ENCODE data around the gene HEXB. TPM values are rescaled to one million over a fixed set of nuclear protein-coding genes. Genes with fewer than 3 reads are reported as not detected.

Gene HEXB
- total and polyA plus RNA-seq, 2 of the 13 experiments (the other 11 are each of a cell fraction or from before 2014, with no cell fraction given): 100 to 104 TPM

DNA sequence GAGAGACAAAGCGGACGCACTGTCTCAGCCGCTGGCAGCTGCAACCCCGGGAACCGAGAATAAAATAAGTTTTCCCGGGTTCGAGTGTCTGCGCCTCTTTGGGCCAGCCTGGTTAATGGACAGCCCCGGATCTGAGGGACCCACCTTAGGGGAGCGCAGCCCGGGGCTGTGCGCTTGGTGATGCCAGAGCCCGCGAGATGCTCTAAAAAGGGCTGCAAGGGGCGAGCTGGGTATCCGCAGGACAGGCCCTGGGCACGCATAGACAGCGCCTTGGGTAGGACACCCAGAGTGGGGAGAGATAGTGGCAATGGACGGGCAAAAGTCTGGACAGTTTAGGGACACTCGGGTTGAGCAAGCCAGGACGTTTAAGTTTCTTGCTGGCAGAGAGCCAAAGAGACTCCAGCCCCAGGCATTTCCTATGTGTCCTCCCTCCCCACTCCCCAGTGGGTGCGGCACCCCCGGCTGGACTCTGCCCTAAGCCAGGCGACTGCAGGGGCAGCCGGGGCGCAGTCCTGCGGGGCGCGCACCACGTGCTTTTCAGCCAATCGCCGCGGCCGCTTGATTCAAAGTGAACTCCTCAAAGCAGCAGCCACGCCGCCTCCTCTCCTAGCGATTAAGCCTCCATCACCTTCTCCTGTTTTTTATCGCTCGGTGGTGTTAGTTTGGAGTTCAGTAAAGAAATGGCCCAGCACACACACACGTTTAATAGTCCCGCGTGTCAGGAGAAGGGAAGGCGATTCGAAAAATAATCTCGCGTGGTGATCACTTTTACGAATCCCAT, 43.9 kb upstream of the HEXB start (continued):
- TF ChIP-seq, protein P1, sequence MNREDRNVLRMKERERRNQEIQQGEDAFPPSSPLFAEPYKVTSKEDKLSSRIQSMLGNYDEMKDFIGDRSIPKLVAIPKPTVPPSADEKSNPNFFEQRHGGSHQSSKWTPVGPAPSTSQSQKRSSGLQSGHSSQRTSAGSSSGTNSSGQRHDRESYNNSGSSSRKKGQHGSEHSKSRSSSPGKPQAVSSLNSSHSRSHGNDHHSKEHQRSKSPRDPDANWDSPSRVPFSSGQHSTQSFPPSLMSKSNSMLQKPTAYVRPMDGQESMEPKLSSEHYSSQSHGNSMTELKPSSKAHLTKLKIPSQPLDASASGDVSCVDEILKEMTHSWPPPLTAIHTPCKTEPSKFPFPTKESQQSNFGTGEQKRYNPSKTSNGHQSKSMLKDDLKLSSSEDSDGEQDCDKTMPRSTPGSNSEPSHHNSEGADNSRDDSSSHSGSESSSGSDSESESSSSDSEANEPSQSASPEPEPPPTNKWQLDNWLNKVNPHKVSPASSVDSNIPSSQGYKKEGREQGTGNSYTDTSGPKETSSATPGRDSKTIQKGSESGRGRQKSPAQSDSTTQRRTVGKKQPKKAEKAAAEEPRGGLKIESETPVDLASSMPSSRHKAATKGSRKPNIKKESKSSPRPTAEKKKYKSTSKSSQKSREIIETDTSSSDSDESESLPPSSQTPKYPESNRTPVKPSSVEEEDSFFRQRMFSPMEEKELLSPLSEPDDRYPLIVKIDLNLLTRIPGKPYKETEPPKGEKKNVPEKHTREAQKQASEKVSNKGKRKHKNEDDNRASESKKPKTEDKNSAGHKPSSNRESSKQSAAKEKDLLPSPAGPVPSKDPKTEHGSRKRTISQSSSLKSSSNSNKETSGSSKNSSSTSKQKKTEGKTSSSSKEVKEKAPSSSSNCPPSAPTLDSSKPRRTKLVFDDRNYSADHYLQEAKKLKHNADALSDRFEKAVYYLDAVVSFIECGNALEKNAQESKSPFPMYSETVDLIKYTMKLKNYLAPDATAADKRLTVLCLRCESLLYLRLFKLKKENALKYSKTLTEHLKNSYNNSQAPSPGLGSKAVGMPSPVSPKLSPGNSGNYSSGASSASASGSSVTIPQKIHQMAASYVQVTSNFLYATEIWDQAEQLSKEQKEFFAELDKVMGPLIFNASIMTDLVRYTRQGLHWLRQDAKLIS (CRISPR knock-in tag; IDR thresholded peaks at IDR 0.05): no peak
- TF ChIP-seq MAFG (CRISPR knock-in tag; IDR thresholded peaks at IDR 0.05): no peak
- no peak for TF ChIP-seq ZNF282 (IDR thresholded peaks at IDR 0.05; ENCODE audit: partially characterized antibody)
- TF ChIP-seq AGO1 (IDR thresholded peaks at IDR 0.05; ENCODE audit: low read depth, low read length, poor library complexity, severe bottlenecking): peak; percentile 45
- no peak for TF ChIP-seq ZNF432 (CRISPR knock-in tag; IDR thresholded peaks at IDR 0.05; ENCODE audit: borderline replicate concordance)
- TF ChIP-seq, protein P2, sequence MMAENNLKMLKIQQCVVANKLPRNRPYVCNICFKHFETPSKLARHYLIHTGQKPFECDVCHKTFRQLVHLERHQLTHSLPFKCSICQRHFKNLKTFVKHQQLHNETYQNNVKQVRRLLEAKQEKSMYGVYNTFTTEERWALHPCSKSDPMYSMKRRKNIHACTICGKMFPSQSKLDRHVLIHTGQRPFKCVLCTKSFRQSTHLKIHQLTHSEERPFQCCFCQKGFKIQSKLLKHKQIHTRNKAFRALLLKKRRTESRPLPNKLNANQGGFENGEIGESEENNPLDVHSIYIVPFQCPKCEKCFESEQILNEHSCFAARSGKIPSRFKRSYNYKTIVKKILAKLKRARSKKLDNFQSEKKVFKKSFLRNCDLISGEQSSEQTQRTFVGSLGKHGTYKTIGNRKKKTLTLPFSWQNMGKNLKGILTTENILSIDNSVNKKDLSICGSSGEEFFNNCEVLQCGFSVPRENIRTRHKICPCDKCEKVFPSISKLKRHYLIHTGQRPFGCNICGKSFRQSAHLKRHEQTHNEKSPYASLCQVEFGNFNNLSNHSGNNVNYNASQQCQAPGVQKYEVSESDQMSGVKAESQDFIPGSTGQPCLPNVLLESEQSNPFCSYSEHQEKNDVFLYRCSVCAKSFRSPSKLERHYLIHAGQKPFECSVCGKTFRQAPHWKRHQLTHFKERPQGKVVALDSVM (CRISPR knock-in tag; IDR thresholded peaks at IDR 0.05): no peak; the same call in none of the 2 replicates
- TF ChIP-seq, protein P3, sequence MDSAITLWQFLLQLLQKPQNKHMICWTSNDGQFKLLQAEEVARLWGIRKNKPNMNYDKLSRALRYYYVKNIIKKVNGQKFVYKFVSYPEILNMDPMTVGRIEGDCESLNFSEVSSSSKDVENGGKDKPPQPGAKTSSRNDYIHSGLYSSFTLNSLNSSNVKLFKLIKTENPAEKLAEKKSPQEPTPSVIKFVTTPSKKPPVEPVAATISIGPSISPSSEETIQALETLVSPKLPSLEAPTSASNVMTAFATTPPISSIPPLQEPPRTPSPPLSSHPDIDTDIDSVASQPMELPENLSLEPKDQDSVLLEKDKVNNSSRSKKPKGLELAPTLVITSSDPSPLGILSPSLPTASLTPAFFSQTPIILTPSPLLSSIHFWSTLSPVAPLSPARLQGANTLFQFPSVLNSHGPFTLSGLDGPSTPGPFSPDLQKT (CRISPR knock-in tag; IDR thresholded peaks at IDR 0.05; ENCODE audit: borderline replicate concordance): no peak
- TF ChIP-seq, protein P4, sequence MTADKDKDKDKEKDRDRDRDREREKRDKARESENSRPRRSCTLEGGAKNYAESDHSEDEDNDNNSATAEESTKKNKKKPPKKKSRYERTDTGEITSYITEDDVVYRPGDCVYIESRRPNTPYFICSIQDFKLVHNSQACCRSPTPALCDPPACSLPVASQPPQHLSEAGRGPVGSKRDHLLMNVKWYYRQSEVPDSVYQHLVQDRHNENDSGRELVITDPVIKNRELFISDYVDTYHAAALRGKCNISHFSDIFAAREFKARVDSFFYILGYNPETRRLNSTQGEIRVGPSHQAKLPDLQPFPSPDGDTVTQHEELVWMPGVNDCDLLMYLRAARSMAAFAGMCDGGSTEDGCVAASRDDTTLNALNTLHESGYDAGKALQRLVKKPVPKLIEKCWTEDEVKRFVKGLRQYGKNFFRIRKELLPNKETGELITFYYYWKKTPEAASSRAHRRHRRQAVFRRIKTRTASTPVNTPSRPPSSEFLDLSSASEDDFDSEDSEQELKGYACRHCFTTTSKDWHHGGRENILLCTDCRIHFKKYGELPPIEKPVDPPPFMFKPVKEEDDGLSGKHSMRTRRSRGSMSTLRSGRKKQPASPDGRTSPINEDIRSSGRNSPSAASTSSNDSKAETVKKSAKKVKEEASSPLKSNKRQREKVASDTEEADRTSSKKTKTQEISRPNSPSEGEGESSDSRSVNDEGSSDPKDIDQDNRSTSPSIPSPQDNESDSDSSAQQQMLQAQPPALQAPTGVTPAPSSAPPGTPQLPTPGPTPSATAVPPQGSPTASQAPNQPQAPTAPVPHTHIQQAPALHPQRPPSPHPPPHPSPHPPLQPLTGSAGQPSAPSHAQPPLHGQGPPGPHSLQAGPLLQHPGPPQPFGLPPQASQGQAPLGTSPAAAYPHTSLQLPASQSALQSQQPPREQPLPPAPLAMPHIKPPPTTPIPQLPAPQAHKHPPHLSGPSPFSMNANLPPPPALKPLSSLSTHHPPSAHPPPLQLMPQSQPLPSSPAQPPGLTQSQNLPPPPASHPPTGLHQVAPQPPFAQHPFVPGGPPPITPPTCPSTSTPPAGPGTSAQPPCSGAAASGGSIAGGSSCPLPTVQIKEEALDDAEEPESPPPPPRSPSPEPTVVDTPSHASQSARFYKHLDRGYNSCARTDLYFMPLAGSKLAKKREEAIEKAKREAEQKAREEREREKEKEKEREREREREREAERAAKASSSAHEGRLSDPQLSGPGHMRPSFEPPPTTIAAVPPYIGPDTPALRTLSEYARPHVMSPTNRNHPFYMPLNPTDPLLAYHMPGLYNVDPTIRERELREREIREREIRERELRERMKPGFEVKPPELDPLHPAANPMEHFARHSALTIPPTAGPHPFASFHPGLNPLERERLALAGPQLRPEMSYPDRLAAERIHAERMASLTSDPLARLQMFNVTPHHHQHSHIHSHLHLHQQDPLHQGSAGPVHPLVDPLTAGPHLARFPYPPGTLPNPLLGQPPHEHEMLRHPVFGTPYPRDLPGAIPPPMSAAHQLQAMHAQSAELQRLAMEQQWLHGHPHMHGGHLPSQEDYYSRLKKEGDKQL (CRISPR knock-in tag; IDR thresholded peaks at IDR 0.05; ENCODE audit: low read depth): 0 out of 2 replicates have a peak, but pooled peaks have one; percentile 48
- TF ChIP-seq ZBTB42 (CRISPR knock-in tag; IDR thresholded peaks at IDR 0.05): 0 out of 2 replicates have a peak, but pooled peaks have one; percentile 36
- TF ChIP-seq ZNF558 (CRISPR knock-in tag; IDR thresholded peaks at IDR 0.05; ENCODE audit: borderline replicate concordance): no peak
- TF ChIP-seq POLR2AphosphoS2 (IDR thresholded peaks at IDR 0.05; ENCODE audit: low read depth, low read length): no peak
- TF ChIP-seq KMT2A (CRISPR knock-in tag; IDR thresholded peaks at IDR 0.05): no peak; the same call in 1 of the 2 replicates
- TF ChIP-seq, protein P5, sequence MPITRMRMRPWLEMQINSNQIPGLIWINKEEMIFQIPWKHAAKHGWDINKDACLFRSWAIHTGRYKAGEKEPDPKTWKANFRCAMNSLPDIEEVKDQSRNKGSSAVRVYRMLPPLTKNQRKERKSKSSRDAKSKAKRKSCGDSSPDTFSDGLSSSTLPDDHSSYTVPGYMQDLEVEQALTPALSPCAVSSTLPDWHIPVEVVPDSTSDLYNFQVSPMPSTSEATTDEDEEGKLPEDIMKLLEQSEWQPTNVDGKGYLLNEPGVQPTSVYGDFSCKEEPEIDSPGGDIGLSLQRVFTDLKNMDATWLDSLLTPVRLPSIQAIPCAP (CRISPR knock-in tag; IDR thresholded peaks at IDR 0.05; ENCODE audit: low read depth): no peak
- TF ChIP-seq TBX3 (IDR thresholded peaks at IDR 0.05; ENCODE audit: borderline replicate concordance): no peak

Data from HepG2 (cell line).